Hepatocyte (in vitro differentiated cells): ENCODE data around the gene CFAP141. TPM values are rescaled to one million over a fixed set of nuclear protein-coding genes. Genes with fewer than 3 reads are reported as not detected.

Experiments
- DNase-seq: peaks from one replicate; pipeline ENCODE4 v3.0.0-alpha.2; 2016; ENCODE audit warnings: low spot score
- H2AFZ ChIP-seq: fragments of 200-600 bp; sonication (generic); 2 replicates; pipeline ENCODE4 v1.6.0; 2016; ENCODE audit warnings: antibody characterized with exemption, mild to moderate bottlenecking
- H3K27ac ChIP-seq: fragments of 200-600 bp; sonication (generic); 2 replicates; pipeline ENCODE4 v1.5.1; 2016; ENCODE audit warnings: mild to moderate bottlenecking
- H3K27me3 ChIP-seq: fragments of 200-600 bp; sonication (generic); 2 replicates; pipeline ENCODE4 v1.6.1; 2016
- H3K36me3 ChIP-seq: fragments of 200-600 bp; sonication (generic); replicated peaks from 2 replicates; pipeline ENCODE4 v1.5.1; 2016; ENCODE audit warnings: low read depth; ENCODE audit not compliant: insufficient read depth
- H3K4me1 ChIP-seq: fragments of 200-600 bp; sonication (generic); 2 replicates; pipeline ENCODE4 v1.5.1; 2016; ENCODE audit warnings: mild to moderate bottlenecking, moderate library complexity; ENCODE audit not compliant: insufficient read depth
- H3K4me2 ChIP-seq: fragments of 200-600 bp; sonication (generic); 2 replicates; pipeline ENCODE4 v1.6.0; 2016
- H3K4me3 ChIP-seq: fragments of 200-600 bp; sonication (generic); 2 replicates; pipeline ENCODE4 v1.5.1; 2016; ENCODE audit warnings: mild to moderate bottlenecking
- H3K79me2 ChIP-seq: fragments of 200-600 bp; sonication (generic); 2 replicates; pipeline ENCODE4 v1.6.0; 2017; ENCODE audit warnings: mild to moderate bottlenecking
- H3K9me2 ChIP-seq: fragments of 200-600 bp; sonication (generic); replicated peaks from 2 replicates; pipeline ENCODE4 v1.6.0; 2017; ENCODE audit warnings: mild to moderate bottlenecking; ENCODE audit not compliant: insufficient read depth
- H3K9me3 ChIP-seq: fragments of 200-600 bp; sonication (generic); 2 replicates; pipeline ENCODE4 v1.5.1; 2016; ENCODE audit warnings: low read depth, mild to moderate bottlenecking
- H4K20me1 ChIP-seq: fragments of 200-600 bp; sonication (generic); 2 replicates; pipeline ENCODE4 v1.6.0; 2016; ENCODE audit warnings: mild to moderate bottlenecking; ENCODE audit not compliant: insufficient read depth, poor library complexity, severe bottlenecking
- EZH2 ChIP-seq: fragments of 200-600 bp; sonication (generic); IDR thresholded peaks from 2 replicates; pipeline ENCODE4 v1.6.1; 2016; ENCODE audit warnings: antibody characterized with exemption, mild to moderate bottlenecking, borderline replicate concordance
- EZH2phosphoT487 ChIP-seq: fragments of 200-600 bp; sonication (generic); IDR thresholded peaks from one replicate; pipeline ENCODE4 v1.6.1; 2018; ENCODE audit warnings: antibody characterized with exemption, mild to moderate bottlenecking, low read depth, moderate library complexity; ENCODE audit not compliant: unreplicated experiment, severe bottlenecking
- WGBS: methylation state at CpG from one replicate; pipeline ENCODE4 v1.1.6; 2016; ENCODE audit warnings: low lambda C conversion rate; ENCODE audit errors: missing lambda C conversion rate; 5-methylcytosine and 5-hydroxymethylcytosine counted together
- polyA plus RNA-seq: library from polyadenylated mRNA; unstranded; fragments of >200 nt; fragmentation: Nextera tagmentation; extraction: Ambion mirVana; gene quantifications from 2 replicates; pipeline ENCODE4 v1.2.1, GENCODE V29; 2016
- total RNA-seq: library from RNA; depleted of rRNA; stranded (reverse); fragments of >200 nt; gene quantifications from 2 replicates; pipeline ENCODE4 v1.2.3, GENCODE V29; 2014
- TF ChIP-seq, protein P1 (sequence below): fragments of 200-600 bp; sonication (generic); IDR thresholded peaks from 2 replicates; pipeline ENCODE4 v1.5.1; 2016; ENCODE audit warnings: antibody characterized with exemption, mild to moderate bottlenecking; ENCODE audit not compliant: poor library complexity

CFAP141 gene
- total and polyA plus RNA-seq, 2 experiments from 2014 or later: not detected

DNA sequence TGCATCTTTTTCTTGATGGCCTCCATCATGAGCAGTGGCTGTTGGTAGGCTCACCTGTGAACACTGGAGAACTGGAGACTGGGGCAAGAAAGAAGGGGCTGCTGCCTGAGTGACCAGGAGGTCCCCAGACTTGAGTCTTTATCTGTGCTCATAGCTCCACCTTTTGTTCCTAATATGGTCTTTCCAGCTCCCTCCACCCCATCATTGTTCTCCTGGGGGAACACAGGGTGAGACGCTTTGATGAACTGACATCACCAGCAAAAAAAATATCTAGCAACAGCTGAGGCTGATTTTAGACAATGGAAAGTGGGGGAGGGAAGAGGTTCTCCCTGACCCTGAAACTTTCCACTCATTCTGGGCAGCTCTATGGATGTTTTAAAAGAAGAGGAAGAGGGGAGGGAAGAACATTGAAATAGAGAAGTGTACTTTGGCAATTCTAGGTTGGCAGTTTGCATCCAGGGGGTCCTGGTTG lies 14.1 kb downstream of the CFAP141 start, which contains the start of gene TPM3:
Gene TPM3 (minus strand): TSS at position 111 of the 472 bp plus-strand sequence. CDS start 82 bp downstream, at position 29.
- H3K4me3 ChIP-seq: no peak within 1 kb of the TSS
- TF ChIP-seq, protein P1, sequence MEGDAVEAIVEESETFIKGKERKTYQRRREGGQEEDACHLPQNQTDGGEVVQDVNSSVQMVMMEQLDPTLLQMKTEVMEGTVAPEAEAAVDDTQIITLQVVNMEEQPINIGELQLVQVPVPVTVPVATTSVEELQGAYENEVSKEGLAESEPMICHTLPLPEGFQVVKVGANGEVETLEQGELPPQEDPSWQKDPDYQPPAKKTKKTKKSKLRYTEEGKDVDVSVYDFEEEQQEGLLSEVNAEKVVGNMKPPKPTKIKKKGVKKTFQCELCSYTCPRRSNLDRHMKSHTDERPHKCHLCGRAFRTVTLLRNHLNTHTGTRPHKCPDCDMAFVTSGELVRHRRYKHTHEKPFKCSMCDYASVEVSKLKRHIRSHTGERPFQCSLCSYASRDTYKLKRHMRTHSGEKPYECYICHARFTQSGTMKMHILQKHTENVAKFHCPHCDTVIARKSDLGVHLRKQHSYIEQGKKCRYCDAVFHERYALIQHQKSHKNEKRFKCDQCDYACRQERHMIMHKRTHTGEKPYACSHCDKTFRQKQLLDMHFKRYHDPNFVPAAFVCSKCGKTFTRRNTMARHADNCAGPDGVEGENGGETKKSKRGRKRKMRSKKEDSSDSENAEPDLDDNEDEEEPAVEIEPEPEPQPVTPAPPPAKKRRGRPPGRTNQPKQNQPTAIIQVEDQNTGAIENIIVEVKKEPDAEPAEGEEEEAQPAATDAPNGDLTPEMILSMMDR: no peak
- no peak for TF ChIP-seq EZH2
- no peak for TF ChIP-seq EZH2phosphoT487
- no peaks in the 10 kb centered on the region for H3K4me1 ChIP-seq
- no peak within 1 kb of the TSS for H3K27ac ChIP-seq
- H3K4me2 ChIP-seq: no peak within 1 kb of the TSS
- no peaks in the 10 kb centered on the region for H3K9me3 ChIP-seq
- H3K79me2 ChIP-seq: no peaks in the 10 kb centered on the region
- H3K9me2 ChIP-seq: no peaks in the 10 kb centered on the region
- H4K20me1 ChIP-seq: no peaks in the 10 kb centered on the region
- DNase-seq: no peak
- H3K27me3 ChIP-seq: peaks cover 3% of the 10 kb centered on the region
- no peak within 1 kb of the TSS for H2AFZ ChIP-seq
- WGBS: 43% methylated on average over 1 of the region's 1 CpG
- no peaks in the 10 kb centered on the region for H3K36me3 ChIP-seq

DNA sequence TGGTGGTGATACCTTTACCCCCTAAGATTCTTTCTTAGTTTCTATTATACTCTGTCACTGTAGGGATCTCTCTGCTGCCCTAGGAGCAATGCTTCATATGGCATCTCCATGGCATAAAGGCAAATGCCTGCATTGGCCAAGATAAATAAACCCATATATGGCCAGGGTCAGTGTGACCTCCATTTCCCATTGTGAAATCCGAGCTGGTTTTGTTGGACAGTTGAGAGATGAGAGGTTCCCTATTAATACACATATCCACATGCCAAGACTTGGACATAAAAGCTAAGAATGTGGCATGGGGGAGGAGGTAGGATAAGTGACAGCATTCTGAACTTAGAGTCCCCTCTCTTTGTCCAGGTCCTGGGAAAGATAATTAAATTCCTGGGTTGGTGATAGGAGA lies 15.6 kb downstream of the CFAP141 start:
- H3K9me2 ChIP-seq: no peaks in the 10 kb centered on the region
- H3K4me3 ChIP-seq: no peak overlapping the region
- H3K4me2 ChIP-seq: no peak overlapping the region
- no peak for TF ChIP-seq EZH2
- TF ChIP-seq, protein P1: no peak
- TF ChIP-seq EZH2phosphoT487: no peak
- no peaks in the 10 kb centered on the region for H3K79me2 ChIP-seq
- H3K4me1 ChIP-seq: no peaks in the 10 kb centered on the region
- no peak for DNase-seq
- no peaks in the 10 kb centered on the region for H3K36me3 ChIP-seq
- H4K20me1 ChIP-seq: no peaks in the 10 kb centered on the region
- no peak overlapping the region for H3K27ac ChIP-seq
- H3K9me3 ChIP-seq: no peaks in the 10 kb centered on the region
- H3K27me3 ChIP-seq: peaks cover 3% of the 10 kb centered on the region
- WGBS: 54% methylated on average over 1 of the region's 1 CpG
- H2AFZ ChIP-seq: no peak overlapping the region

DNA sequence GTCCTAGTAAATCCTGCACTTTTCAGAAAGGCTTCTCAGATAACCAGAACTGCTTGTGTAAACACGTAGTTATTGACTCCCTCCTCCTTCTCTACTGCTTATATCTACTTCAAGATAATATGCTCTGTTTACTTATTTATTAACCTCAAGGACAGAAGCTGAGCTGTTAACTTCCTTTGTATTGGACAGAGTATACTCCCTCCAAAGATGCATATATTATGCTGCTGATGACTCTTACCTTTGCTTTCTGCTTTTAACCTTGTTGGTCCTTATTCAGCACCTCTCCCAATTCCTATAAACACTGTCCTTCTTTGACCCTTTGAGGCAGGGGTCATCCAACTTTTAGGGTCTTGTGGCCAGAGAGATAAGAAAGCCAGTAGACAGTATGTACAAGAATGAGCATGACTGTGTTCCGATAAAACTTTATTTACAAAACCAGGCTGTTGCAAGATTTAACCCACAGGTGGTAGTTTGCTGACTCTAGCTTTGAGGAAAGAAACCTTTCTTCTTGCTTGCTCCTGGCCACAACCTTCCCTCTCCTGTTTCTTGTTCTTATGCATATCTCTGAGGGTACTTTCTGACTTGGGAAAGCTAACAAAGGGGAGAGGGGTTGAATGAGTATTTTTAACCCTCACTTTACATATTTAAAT lies 19.2 kb downstream of the CFAP141 start:
- no peaks in the 10 kb centered on the region for H3K9me2 ChIP-seq
- no peaks in the 10 kb centered on the region for H3K4me1 ChIP-seq
- 19% methylated on average over 2 of the region's 2 CpGs for WGBS

More for the DNA sequence above, 19.2 kb downstream of the CFAP141 start:
- Histone ChIP-seq H3K9me3 (no peaks in the 10 kb centered on the region), H3K4me3 (no peak overlapping the region), H3K27me3 (no peaks in the 10 kb centered on the region), H3K4me2 (peak overlapping the region; percentile 60), H3K27ac (peak overlapping the region; percentile 53), H4K20me1 (no peaks in the 10 kb centered on the region), H2AFZ (no peak overlapping the region), H3K36me3 (no peaks in the 10 kb centered on the region), H3K79me2 (peaks cover 5% of the 10 kb centered on the region)
- peak; percentile 24 for DNase-seq
- no peak for TF ChIP-seq EZH2
- no peak for TF ChIP-seq EZH2phosphoT487
- TF ChIP-seq, protein P1: no peak
